Measurements from ENCODE around the gene ACAT2. TPM values are rescaled to one million over a fixed set of nuclear protein-coding genes. Genes with fewer than 3 reads are reported as not detected.
"Not testable (repeated sequence)": the region's sequence is repeated elsewhere in the genome, so short reads cannot be mapped to it uniquely, and the experiment has no call there.

The ACAT2 gene
- polyA plus RNA-seq, 1 donor: 22.8 TPM

DNA sequence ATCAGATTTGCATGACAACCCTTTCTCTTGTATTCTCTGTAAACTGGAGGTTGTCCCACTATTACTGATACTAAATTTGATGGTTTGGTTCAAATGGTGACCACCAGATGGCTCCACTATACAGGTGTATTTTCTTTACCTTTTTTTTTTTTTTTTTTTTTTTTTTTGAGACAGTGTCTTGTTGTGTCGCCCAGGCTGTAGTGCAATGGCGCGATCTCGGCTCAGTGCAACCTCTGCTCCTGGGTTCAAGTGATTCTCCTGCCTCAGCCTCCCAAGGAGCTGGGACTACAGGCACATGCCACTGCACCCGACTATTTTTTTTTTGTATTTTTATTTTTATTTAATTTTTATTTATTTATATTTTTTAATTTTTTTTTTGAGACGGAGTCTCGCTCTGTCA is 41.1 kb upstream of the ACAT2 start:
- Histone ChIP-seq H3K4me1 (ENCODE audit: control insufficient read depth, insufficient read depth, low read length) (no peaks in the 10 kb centered on the region), H3K4me3 (ENCODE audit: low read length) (no peak overlapping the region), H3K27me3 (ENCODE audit: control insufficient read depth, insufficient read depth, low read length) (no peaks in the 10 kb centered on the region), H3K36me3 (ENCODE audit: control insufficient read depth, insufficient read depth, low read length) (no peaks in the 10 kb centered on the region), H3K27ac (ENCODE audit: low read length) (no peak overlapping the region), H3K9me3 (ENCODE audit: control insufficient read depth, low read depth, low read length) (no peaks in the 10 kb centered on the region)
- WGBS (ENCODE audit: insufficient coverage, low lambda C conversion rate): 100% methylated on average over 2 of the region's 7 CpGs
- DNase-seq: peak; percentile 43 to 52

DNA sequence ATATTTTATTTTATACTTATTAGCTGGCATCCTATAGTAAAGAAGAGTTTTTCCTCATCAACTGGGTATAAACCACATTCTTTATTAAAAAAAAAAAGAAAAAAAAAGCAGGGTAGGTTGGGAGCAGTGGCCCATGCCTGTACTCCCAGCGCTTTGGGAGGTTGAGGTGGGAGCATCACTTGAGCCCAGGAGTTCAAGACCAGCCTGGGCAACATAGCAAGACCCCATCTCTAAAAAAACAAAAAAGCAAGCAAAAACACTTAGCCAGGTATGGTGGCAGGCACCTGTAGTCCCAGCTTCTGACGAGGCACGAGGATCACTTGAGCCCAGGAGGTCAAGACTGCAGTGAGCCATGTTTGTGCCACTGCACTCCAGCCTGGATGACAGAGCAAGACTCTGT is 39.9 kb upstream of the ACAT2 start:
- DNase-seq; H3K27ac ChIP-seq (ENCODE audit: low read length): not testable (repeated sequence)
- no CpG with 5 or more reads among the region's 3 CpGs for WGBS (ENCODE audit: insufficient coverage, low lambda C conversion rate)

DNA sequence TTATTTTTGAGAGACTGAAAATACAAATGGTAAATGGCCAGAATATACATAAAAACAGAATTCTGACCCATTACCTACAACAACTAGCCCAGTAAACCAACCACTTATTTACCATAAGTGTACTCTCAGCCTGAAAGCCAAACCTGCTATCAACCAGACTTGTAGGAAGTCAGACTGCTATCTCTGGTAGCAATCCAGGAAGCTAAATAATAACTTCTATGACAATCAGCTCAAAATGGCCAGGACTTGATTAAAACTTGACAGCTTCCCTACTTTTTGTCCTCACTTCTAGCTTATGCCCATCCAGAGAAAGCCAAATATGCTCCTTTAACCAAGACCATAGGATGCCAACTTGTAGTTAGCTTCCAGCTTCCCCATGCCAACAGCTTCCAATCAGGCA is 39.2 kb upstream of the ACAT2 start:
- Histone ChIP-seq H3K36me3 (ENCODE audit: control insufficient read depth, insufficient read depth, low read length) (no peaks in the 10 kb centered on the region), H3K9me3 (ENCODE audit: control insufficient read depth, low read depth, low read length) (no peaks in the 10 kb centered on the region)
- no peak for DNase-seq

More for the DNA sequence above, 39.9 kb upstream of the ACAT2 start:
- not testable (repeated sequence) for H3K4me3 ChIP-seq (ENCODE audit: low read length); H3K27me3 ChIP-seq (ENCODE audit: control insufficient read depth, insufficient read depth, low read length); H3K9me3 ChIP-seq (ENCODE audit: control insufficient read depth, low read depth, low read length); H3K4me1 ChIP-seq (ENCODE audit: control insufficient read depth, insufficient read depth, low read length); H3K36me3 ChIP-seq (ENCODE audit: control insufficient read depth, insufficient read depth, low read length)

DNA sequence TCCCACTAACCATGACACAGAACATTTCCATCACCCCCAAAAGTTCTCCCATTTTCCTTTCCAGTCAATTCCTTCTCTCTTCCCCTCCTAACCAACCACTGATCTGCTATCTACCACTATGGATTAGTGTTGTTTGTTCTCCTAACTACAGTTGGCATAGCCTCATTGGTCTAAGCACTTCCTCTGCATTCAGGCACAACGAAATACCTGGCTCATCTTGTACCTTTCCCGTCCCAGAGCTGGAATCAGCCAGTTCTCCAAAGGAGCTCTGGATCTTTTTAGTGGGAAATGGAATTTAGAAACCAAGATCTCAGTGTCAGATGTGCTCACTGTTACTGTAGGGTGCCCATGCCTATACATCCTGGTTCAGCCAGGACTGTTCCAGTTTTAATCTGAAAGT is 38.6 kb upstream of the ACAT2 start:
- H3K4me1 ChIP-seq (ENCODE audit: control insufficient read depth, insufficient read depth, low read length): no peaks in the 10 kb centered on the region
- no CpG with 5 or more reads among the region's 2 CpGs for WGBS (ENCODE audit: insufficient coverage, low lambda C conversion rate)
- DNase-seq: no peak

More for the DNA sequence above, 39.2 kb upstream of the ACAT2 start:
- Histone ChIP-seq H3K4me1 (ENCODE audit: control insufficient read depth, insufficient read depth, low read length) (no peaks in the 10 kb centered on the region), H3K27ac (ENCODE audit: low read length) (no peak overlapping the region), H3K4me3 (ENCODE audit: low read length) (no peak overlapping the region), H3K27me3 (ENCODE audit: control insufficient read depth, insufficient read depth, low read length) (no peaks in the 10 kb centered on the region)

DNA sequence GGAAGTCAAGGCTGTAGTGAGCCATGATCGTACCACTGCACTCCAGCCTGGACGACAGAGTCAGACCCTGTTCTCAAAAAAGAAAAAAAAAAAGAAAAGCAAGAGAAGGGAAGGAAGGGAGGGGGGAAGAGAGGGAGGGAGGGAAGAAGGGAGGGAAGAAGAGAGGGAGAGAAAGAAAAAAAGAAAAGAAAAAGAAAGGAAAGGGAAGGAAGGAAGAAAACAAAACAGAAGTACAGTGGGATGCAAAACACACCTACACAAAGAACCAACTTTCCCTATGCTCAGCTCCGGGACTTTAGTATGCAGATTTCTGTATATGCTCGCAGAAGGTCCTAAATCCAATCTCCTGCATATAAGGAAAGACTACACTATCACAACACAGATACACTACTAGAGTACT is 37.1 kb upstream of the ACAT2 start:
- WGBS (ENCODE audit: insufficient coverage, low lambda C conversion rate): 100% methylated on average over 2 of the region's 4 CpGs

More for the DNA sequence above, 38.6 kb upstream of the ACAT2 start:
- H3K27ac ChIP-seq (ENCODE audit: low read length): no peak overlapping the region
- H3K36me3 ChIP-seq (ENCODE audit: control insufficient read depth, insufficient read depth, low read length): no peaks in the 10 kb centered on the region
- no peak overlapping the region for H3K4me3 ChIP-seq (ENCODE audit: low read length)
- H3K27me3 ChIP-seq (ENCODE audit: control insufficient read depth, insufficient read depth, low read length): no peaks in the 10 kb centered on the region
- H3K9me3 ChIP-seq (ENCODE audit: control insufficient read depth, low read depth, low read length): no peaks in the 10 kb centered on the region

DNA sequence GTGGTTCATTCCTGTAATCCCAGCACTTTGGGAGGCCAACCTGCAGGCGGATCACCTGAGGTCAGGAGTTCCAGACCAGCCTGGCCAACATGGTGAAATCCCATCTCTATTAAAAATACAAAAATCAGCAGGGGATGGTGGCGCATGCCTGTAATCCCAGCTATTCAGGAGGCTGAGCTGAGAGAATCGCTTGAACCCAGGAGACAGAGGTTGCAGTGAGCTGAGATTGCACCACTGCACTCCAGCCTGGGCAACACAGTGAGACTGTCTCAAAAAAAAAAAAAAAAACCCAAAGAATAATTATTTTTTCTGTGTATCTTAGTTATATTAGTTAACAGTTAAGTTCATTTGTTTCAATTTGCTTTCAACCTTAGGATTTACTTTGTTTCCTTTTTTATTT is 36.6 kb upstream of the ACAT2 start:
- not testable (repeated sequence) for H3K4me3 ChIP-seq (ENCODE audit: low read length); H3K27me3 ChIP-seq (ENCODE audit: control insufficient read depth, insufficient read depth, low read length); H3K9me3 ChIP-seq (ENCODE audit: control insufficient read depth, low read depth, low read length); H3K4me1 ChIP-seq (ENCODE audit: control insufficient read depth, insufficient read depth, low read length); H3K36me3 ChIP-seq (ENCODE audit: control insufficient read depth, insufficient read depth, low read length); H3K27ac ChIP-seq (ENCODE audit: low read length); DNase-seq
- whole genome bisulfite sequencing (ENCODE audit: insufficient coverage, low lambda C conversion rate): no CpG with 5 or more reads among the region's 3 CpGs

More for the DNA sequence above, 37.1 kb upstream of the ACAT2 start:
- DNase-seq: no peak
- no peak overlapping the region for H3K27ac ChIP-seq (ENCODE audit: low read length)
- no peak overlapping the region for H3K4me3 ChIP-seq (ENCODE audit: low read length)
- H3K27me3 ChIP-seq (ENCODE audit: control insufficient read depth, insufficient read depth, low read length): no peaks in the 10 kb centered on the region
- H3K9me3 ChIP-seq (ENCODE audit: control insufficient read depth, low read depth, low read length): no peaks in the 10 kb centered on the region
- H3K36me3 ChIP-seq (ENCODE audit: control insufficient read depth, insufficient read depth, low read length): no peaks in the 10 kb centered on the region
- no peaks in the 10 kb centered on the region for H3K4me1 ChIP-seq (ENCODE audit: control insufficient read depth, insufficient read depth, low read length)

DNA sequence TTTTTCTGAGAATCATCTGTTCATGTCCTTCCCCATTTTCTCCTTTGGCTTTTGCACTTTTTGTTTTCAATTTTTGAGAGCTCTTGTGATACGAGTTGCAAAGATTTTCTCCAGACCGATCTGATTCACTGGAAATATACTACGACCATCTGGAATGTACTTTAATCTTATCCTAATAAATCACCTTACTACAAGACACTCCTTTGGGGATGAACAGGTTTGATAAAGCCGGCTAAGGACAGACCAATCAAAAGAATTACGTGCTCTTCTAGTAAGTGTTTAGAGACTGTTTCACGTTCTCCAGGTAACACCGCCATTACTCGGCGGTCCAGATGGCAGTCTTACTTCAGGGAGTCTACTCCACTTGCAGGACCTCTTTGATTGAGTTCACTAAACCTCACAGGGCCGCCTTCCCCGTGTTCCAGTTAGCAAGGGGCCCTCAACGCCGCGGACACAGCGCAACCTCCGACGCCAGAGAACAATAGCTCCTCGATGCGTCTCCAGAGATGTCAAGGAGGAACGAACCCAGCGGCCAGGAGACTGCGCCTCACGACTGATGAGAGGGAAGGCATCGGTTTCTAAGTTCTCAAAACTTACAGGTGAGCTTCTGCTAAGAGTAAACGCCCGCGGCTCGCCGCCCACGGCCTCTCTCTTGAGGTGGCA is 35.5 kb upstream of the ACAT2 start:
- no CpG with 5 or more reads among the region's 30 CpGs for WGBS (ENCODE audit: insufficient coverage, low lambda C conversion rate)
- H3K36me3 ChIP-seq (ENCODE audit: control insufficient read depth, insufficient read depth, low read length): no peaks in the 10 kb centered on the region
- peak overlapping the region; percentile 79 for H3K4me3 ChIP-seq (ENCODE audit: low read length)
- H3K4me1 ChIP-seq (ENCODE audit: control insufficient read depth, insufficient read depth, low read length): no peaks in the 10 kb centered on the region
- H3K27ac ChIP-seq (ENCODE audit: low read length): peak overlapping the region; percentile 99
- H3K9me3 ChIP-seq (ENCODE audit: control insufficient read depth, low read depth, low read length): no peaks in the 10 kb centered on the region
- H3K27me3 ChIP-seq (ENCODE audit: control insufficient read depth, insufficient read depth, low read length): no peaks in the 10 kb centered on the region
- no peak for DNase-seq

DNA sequence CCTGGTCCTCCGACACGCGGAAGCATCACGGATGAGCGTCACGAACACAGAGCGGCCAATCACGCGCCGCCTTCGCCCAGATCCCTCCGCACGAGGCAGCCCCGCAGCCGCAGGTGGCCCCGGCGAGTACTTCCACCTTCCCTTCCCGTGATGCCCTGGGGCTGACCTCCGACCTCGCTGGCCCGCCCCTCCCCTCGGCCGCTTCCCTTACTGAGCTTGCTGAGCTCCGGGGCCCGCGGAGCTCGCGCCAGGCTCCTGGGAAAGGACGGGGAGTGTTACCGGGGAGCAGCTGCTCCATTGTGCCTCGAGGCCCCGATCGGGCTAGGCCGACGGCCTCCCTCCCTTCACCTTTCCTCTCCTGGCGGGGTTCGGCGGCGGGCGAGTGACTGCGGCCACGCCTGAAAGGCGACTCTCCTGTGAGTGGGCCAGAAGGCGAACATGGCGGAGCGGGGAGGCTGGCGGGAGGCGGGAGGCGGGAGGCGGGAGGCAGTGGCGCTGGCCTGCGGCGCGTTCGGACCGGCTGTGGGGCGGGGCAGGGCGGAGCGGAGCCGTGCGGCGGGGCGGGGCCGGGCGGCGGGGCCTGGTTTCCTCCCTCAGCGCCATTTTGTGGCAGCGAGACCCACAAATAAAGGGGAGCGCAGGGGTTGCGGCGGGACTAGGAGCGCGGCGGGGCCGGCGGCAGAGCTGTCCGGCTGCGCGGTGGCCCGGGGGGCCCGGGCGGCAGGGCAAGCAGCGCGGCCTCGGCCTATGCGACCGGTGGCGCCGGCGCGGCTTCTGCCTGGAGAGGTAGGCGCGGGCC is 34.7 kb upstream of the ACAT2 start, which contains the start of gene WTAP:
WTAP (plus strand) TSS at position 589 of the 799 bp plus-strand sequence. CDS start 8,760 bp downstream, outside the sequence.
- Histone ChIP-seq H3K27ac (ENCODE audit: low read length) (peak within 1 kb of the TSS; percentile 99), H3K4me1 (ENCODE audit: control insufficient read depth, insufficient read depth, low read length) (no peaks in the 10 kb centered on the region), H3K4me3 (ENCODE audit: low read length) (peak within 1 kb of the TSS; percentile 79), H3K9me3 (ENCODE audit: control insufficient read depth, low read depth, low read length) (no peaks in the 10 kb centered on the region), H3K27me3 (ENCODE audit: control insufficient read depth, insufficient read depth, low read length) (no peaks in the 10 kb centered on the region), H3K36me3 (ENCODE audit: control insufficient read depth, insufficient read depth, low read length) (no peaks in the 10 kb centered on the region)
- DNase-seq: peak; percentile 97 to 99
- no CpG with 5 or more reads among the region's 93 CpGs for WGBS (ENCODE audit: insufficient coverage, low lambda C conversion rate)

DNA sequence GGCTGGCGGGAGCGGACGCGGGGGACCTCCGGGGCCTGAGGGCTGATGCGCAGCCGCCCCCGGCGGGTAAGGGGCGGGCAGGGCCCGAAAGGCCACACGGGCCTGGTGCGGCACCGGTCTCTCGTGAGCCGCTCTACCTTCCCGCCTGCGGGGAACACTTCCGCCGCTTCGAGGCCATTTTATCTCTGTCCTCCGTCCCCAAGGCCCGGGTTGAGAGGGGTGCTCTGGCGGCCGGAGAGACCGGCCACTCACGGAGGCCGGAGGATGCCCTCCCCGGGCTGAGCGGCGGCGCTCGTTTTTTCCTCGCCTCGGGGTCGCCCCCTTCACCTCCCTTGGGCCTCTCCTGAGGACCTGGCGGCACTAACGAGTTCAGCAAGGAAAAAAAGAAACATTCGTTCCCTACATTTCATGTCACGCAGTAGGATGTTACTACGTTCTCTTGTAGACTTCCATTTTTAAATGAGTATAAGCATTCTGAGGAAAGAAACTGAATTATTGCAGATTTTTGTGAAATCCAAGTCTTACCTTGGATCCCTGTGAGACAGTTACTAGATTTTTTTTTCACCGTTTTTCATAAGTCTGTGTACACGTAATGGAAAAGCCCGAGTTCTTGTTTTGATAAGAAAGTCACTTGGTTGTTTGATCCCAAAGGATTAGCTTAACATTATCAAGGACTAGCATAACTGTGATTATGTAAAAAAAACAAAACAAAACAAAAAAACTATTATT is 34.0 kb upstream of the ACAT2 start:
- Histone ChIP-seq H3K27me3 (ENCODE audit: control insufficient read depth, insufficient read depth, low read length) (no peaks in the 10 kb centered on the region), H3K9me3 (ENCODE audit: control insufficient read depth, low read depth, low read length) (no peaks in the 10 kb centered on the region), H3K4me3 (ENCODE audit: low read length) (peak overlapping the region; percentile 79), H3K36me3 (ENCODE audit: control insufficient read depth, insufficient read depth, low read length) (no peaks in the 10 kb centered on the region), H3K27ac (ENCODE audit: low read length) (peak overlapping the region; percentile 95), H3K4me1 (ENCODE audit: control insufficient read depth, insufficient read depth, low read length) (no peaks in the 10 kb centered on the region)
- DNase-seq: no peak
- 0% methylated on average over 2 of the region's 44 CpGs for WGBS (ENCODE audit: insufficient coverage, low lambda C conversion rate)

DNA sequence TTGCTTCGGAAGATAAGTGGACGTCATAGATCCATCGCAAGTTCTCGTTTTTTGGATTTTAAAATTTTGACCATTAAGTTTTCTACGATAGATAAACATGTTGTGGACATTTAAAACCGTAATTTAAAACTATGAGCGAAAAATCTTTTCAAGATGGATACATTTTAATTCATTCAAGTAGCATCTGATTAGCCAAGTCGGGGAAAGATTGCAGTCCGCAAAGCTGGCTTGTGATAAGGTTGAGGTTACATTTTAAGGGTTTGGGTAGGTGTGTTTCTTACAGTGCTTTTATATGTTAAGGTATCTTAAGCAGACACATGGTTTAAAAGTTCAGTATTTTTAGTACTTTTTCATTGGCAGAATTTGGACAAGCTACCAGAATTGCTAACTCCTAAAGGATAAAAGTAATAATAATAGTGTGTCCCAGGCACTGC is 33.3 kb upstream of the ACAT2 start:
- Histone ChIP-seq H3K4me1 (ENCODE audit: control insufficient read depth, insufficient read depth, low read length) (no peaks in the 10 kb centered on the region), H3K27ac (ENCODE audit: low read length) (peak overlapping the region; percentile 95), H3K27me3 (ENCODE audit: control insufficient read depth, insufficient read depth, low read length) (no peaks in the 10 kb centered on the region), H3K9me3 (ENCODE audit: control insufficient read depth, low read depth, low read length) (no peaks in the 10 kb centered on the region), H3K4me3 (ENCODE audit: low read length) (peak overlapping the region; percentile 79), H3K36me3 (ENCODE audit: control insufficient read depth, insufficient read depth, low read length) (no peaks in the 10 kb centered on the region)
- WGBS (ENCODE audit: insufficient coverage, low lambda C conversion rate): 0% methylated on average over 5 of the region's 9 CpGs
- peak in 1 of 2 donors; percentile 29 for DNase-seq
